ENCODE data around the gene ELAVL1. TPM values are rescaled to one million over a fixed set of nuclear protein-coding genes. Genes with fewer than 3 reads are reported as not detected.
"Not testable (repeated sequence)": the region's sequence is repeated elsewhere in the genome, so short reads cannot be mapped to it uniquely, and the experiment has no call there.

The ELAVL1 gene
- polyA plus RNA-seq, 3 donors = 75.1 to 92.8 (median 81.6) TPM

DNA sequence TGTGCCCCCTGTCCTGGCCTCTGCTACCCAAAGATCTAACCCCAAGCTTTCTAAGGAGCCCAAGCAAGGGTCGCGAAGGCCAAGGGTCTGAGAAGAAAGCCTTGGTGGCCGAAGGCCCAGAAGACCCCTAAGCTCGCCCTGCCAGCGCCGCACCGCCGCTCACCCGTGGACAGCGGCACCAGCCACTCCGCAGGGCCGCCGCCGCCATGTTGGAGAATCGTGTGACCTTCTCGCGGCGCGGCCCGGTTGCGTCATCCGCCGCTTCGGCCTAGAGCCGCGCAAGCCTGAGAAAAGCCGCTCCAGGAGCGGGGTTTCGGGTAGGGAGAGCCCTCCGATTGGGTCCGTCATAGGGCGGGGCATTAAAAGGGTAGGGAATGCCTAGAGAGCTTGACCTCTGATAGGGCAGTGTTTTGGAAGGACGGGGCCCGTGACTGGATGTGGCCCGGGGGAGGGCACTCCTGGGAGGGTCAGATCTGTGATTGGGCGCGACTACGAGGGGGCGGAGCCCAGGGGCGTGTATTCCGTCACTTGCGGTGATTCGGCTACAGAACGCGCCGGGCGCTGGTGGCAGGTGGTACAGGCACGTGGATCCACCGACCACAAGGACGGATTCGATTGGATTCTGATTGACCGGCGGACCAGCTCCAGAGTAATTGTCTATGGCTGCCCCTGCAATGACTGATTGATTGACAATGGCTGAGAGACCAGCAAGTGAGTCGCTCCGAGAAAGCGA lies 61.8 kb downstream of the ELAVL1 start, which contains the start of gene TIMM44:
TIMM44 (minus strand) TSS at position 223 of the 733 bp plus-strand sequence; CDS start at position 208, 15 bp downstream.
- DNase-seq (ENCODE audit: low read depth in 3 of 3, low spot score in 2 of 3) = peak; percentile 96 to 98 (median 97)

DNA sequence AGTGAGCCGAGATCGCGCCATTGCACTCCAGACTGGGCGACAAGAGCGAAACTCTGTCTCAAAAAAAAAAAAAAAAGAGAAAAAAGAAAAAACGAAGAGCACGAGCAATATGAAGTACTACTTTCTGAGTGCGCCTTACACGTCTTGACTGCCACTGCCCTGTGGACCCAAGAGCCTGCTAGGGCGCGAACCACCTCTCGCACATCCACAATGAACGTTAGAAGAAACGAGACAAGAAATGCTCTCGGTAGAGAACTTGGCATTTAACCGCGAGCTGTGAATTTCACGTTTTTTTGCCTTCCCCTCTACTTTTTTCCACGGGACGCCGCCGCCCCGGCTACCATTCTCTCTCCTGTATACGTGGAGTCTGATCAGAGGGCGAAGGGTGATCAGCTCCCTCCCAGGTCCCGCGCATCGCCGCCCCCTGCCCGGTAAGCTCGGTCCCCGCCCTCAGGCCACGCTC lies 62.4 kb downstream of the ELAVL1 start:
- no peak for DNase-seq (ENCODE audit: low read depth in 3 of 3, low spot score in 2 of 3)

DNA sequence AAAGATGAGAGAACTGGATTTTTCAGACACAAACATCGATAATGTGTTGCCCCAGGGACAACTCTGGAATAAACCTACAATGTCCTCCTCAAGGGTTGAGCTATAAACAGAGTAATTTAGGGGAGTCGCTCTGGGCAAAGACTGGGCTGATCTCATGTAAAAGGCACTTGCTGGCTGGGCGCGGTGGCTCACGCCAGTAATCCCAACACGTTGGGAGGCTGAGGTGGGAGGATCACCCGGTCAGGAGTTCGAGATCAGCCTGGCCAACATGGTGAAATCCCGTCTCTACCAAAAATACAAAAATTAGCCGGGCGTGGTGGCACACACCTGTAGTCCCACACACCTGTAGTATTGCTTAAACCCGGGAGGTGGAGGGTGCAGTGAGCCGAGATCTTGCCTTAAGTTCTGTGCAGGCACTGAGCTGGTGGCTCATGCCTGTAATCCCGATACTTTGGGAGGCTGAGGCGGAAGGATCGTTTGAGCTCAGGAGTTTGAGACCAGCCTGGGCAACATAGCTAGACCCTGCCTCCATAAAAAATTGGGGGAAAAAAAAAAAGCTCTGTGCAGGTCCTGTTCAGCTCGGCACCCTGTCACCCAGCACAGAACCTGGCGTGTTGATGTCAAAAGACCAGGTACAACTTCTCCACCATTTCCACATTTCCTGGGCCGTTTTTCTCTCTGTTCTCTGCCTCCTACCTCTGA lies 63.4 kb downstream of the ELAVL1 start:
- DNase-seq (ENCODE audit: low read depth in 3 of 3, low spot score in 2 of 3) = no peak

DNA sequence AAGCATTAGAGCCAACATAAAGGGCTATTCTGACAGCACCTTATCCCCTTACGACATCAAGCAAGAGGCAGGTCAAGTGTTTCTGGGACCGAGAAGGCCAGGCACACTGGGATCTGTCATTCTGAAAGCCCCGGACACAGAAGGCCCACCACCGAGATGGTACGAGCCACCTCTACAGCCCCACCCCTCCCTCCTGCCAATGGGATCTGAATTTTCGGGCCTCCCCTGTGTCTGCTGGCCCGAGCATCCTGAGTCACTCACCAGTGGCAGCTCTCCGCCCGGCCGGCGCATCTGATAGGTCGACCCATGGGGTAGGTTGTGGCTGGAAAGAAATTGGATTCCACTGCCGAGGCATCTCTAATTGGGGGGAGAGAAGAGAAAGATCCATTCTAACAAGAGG lies 64.6 kb downstream of the ELAVL1 start:
- no peak for DNase-seq (ENCODE audit: low read depth in 3 of 3, low spot score in 2 of 3)

DNA sequence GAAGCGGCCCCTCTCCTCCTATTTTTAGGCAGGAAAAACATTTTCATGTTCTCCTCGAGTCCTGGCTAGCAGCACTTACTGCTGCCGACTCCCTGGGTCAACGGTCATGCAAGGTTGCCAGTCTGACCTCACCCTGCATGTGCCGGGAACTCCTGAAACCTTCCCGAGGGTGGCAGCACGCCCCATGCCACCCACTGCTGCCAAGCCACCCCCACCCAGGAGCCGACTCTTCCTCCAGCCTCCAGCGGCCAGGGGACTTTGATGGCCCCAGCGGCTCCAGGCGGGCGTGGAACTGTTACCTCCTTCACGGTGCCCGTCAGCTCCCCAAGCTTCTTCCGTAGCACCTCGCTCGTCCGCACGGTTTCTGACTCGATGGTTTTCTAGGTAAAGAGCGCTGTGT lies 70.7 kb downstream of the ELAVL1 start:
- DNase-seq (ENCODE audit: low read depth in 3 of 3, low spot score in 2 of 3) = no peak

DNA sequence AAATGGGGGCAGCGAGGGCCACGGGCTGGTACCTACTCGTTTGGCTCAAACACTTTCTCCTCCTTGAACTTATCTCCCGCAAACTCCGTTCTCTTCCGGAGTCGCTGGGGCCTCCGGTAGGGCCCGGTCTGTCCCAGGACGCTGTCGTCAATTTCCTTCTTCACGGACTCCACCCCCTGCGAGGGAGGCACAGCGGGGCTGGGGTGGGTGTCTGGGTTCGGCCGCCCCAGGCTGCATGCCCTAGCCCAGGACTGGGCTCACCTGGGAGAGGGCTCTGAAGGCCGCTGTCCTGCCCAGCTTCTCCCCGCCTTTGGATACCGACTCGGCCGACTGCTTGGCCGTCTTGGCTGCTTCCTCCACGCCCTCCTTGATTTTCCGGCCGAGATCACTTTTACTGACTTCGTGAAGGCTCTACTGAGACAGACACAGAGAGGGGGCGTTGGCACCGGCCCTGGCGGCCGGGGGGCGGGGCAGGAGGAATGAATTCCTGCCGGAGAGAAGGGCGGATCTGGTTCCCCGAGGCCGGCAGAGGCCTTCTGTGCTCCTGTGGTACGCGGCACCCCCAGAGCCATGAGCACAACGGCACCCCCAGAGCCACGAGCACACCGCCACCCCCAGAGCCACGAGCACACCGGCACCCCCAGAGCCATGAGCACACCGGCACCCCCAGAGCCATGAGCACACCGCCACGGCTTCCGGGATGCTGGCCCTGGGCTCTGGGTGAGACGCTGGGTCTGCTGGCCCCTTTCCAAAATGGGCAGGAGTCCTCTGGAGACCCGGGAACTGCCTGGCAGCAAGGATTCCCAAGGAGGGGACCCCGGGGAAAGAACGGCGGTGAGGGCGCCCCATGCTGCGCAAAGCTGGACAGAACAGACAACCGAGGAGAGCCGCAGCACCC lies 71.4 kb downstream of the ELAVL1 start:
- DNase-seq (ENCODE audit: low read depth in 3 of 3, low spot score in 2 of 3) = no peak

DNA sequence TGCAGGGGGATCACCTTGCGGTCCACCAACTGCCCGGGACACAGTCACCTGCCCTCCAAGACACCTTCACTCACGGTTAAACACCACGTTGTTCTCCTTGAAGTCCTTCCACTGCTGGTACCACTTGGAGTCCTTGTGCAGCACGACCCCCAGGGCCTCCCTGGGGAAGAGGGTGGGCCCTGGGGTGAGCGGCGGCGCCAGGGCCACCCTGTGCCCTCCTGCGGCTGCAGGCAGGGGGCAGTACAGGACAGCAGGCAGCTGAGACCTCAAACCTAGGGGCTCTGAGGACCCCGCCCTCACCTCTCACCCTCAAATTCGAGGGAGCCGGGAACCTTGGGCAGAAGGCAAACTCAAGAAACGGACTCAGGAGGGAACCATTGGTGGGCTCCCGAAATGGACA lies 72.0 kb downstream of the ELAVL1 start:
- DNase-seq (ENCODE audit: low read depth in 3 of 3, low spot score in 2 of 3) = no peak

DNA sequence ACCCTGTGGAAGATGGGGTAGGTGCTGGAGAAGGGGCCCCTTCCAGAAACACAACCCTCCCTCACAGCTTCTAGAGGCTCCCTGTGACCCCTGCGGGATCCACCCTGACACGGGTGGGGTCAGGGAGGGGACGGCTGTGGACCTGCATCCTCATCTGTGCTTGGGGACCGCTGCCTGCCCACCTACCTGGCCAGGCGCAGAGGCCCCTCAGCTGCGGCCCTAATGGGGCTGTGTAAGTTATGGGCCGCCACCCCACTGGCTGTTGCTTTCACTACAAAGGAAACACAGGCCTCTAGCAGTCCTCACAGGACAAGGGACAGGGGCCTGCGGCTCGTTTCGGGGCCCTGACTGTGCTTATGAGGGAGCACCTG lies 72.5 kb downstream of the ELAVL1 start:
- no peak for DNase-seq (ENCODE audit: low read depth in 3 of 3, low spot score in 2 of 3)

DNA sequence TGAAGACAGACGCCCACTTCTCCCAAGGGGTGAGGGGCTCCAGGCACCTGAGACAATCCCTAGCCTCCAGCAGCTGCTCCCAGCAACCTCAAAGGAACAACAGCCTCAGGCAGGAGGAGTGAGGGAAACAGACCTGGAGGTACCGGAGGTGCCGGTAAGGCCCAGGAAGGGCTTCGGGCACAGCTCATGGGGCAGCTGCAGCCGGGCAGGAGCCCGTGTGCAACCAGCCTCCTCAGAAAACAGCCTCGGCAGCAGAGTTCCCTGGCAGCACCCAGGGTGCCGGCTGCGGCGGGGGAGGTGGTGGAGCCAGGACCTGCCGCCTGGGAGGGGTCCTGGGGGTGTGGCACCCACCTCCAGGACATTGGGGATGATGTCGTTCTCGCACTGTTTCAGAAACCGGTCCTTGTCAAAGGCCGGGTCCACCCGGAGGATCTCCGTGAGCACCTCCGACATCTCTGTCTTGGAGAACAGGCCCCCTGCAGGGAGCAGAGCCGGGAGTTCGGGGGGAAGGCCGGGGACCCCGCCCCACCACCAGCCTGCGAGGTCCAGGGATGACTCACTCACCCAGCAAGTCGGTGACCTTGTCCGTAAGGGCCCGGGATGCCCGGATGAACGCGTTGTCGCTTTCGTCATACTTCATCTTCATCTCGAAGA lies 73.0 kb downstream of the ELAVL1 start:
- DNase-seq (ENCODE audit: low read depth in 3 of 3, low spot score in 2 of 3) = no peak

DNA sequence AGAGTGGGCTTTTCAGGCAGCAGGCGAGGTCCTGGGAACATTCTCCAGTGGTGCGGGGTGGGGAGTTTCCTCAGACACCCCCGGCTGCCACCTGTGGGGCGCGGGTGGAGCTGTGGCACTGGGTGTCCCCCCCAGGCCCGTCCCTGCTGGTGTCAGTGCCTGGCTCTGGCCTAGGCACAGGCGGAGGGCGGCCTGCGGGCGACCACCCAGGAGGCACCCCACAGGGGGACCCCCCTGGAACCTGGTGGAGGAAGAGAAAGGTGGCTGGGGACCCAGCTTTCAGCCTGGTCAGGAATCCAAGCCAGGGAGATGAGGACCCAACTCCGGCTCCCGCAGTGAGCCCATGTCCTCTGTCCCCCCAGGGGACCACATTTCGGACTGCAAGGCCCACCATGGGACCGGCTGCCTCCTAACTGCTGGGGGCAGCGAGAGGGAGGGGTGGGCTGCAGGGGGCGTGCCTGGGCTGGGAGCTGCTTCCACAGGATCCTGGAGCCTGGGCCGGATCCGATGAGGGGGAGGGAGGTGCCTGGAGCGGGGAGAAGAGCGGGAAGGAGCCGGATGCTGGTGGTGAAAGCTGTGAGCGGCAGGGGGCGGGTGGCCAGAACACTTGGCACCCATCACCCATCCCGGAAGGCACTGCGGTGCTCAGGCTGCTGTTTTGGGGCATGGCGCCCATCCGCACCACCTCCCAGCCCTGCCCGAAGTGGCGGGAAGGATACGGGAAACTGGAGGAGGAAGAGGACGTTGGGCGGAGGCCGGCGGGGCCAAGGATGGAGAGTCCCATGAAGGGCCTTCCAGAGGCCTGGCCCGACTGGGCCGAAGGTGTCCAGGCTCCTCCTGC lies 74.0 kb downstream of the ELAVL1 start:
- no peak for DNase-seq (ENCODE audit: low read depth in 3 of 3, low spot score in 2 of 3)

DNA sequence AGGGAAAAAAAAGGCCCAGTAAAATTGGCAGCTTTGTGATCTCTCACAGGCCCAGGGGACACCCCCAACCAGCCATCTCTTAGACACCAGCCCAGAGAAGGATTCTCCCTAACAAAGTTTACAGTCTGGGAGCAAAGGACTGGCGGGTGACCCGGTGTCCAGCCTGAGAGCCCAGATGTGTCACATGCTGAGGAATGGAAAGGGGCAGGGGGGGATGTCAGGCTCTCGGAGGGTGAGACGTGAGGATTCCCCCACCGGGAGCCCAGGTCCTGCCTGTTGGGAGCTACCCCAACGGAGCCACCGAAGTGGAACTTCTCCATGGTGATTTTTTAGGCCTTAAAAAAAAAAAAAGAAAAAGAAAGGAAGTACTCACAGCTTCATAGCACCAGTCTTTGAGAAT lies 74.7 kb downstream of the ELAVL1 start:
- DNase-seq (ENCODE audit: low read depth in 3 of 3, low spot score in 2 of 3) = no peak

DNA sequence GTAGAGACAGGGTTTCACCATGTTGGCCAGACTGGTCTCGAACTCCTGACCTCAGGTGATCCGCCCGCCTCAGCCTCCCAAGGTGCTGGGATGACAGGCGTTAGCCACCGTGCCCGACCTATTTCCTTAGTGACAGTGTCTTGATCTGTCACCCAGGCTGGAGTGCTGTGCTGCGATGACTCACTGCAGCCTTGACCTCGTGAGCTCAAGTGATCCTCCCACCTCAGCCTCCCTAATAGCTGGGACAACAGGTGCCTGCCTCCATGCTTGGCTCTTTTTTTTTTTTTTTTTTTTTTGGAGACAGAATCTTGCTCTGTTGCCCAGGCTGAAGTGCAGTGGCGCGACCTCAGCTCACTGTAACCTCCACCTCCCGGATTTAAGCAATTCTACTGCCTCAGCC lies 75.4 kb downstream of the ELAVL1 start:
- DNase-seq (ENCODE audit: low read depth in 3 of 3, low spot score in 2 of 3) = not testable (repeated sequence)

DNA sequence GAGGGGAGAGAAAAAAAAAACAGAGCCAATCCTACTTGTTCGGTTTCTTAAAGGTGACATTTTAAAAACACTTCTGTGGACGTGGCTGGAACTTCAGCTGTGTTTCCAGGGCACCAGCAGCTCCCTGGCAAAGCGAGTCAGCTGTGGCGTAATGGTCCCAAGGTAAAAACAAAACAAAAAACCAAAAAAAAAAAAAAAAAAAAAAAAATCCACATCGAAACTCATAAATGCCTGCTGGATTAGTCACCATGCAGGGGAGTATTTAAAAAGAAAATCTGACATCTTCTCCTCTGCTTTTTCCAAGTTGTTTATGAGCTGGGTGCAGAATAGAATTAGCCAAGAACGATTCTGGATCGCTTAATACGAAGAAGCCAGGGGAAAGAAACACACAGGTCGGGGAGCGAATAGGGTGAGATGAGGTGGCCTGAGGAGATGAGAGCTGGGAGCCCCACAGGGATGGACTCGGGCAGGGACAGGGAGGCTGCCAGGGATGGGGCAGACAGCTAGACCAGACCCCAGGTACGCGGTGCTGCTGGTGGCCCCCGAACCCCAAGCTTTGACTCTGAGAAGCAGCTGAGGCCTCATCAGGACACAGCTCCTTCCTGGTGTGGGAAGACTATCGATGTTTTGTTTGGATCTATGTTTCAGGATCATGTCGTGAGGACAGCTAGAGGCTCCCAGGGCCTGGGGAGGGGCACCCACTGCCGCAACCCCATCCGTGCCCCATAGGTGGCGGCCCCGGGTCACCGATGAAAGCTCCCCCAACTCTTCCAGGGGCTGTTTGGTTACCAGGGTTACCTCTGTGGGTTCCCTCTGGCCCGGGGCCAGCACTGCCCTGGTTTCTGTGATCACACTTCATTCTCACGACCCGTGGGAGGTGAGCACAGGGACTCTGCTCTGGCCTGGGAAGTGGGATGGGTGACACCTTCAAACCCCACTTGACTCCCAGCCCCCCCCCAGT lies 76.4 kb downstream of the ELAVL1 start:
- no peak for DNase-seq (ENCODE audit: low read depth in 3 of 3, low spot score in 2 of 3)

DNA sequence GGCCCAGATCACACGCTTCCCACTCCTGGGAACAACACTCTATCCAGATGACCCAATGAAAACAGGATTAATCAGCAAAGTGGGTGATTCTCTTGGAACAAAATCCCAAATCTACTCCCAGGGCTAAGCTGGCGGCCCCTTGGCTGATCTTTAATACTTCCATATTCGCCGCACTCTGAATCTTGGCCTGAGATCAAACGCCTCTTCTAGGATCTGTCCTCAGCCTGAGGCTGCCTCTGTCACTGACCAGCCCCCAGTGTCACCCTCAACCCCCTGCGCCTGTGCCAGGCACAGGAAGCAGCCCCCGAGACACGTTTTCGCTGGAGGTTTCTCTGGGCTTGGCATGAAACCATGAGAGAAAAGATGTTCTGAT lies 77.1 kb downstream of the ELAVL1 start:
- no peak for DNase-seq (ENCODE audit: low read depth in 3 of 3, low spot score in 2 of 3)

DNA sequence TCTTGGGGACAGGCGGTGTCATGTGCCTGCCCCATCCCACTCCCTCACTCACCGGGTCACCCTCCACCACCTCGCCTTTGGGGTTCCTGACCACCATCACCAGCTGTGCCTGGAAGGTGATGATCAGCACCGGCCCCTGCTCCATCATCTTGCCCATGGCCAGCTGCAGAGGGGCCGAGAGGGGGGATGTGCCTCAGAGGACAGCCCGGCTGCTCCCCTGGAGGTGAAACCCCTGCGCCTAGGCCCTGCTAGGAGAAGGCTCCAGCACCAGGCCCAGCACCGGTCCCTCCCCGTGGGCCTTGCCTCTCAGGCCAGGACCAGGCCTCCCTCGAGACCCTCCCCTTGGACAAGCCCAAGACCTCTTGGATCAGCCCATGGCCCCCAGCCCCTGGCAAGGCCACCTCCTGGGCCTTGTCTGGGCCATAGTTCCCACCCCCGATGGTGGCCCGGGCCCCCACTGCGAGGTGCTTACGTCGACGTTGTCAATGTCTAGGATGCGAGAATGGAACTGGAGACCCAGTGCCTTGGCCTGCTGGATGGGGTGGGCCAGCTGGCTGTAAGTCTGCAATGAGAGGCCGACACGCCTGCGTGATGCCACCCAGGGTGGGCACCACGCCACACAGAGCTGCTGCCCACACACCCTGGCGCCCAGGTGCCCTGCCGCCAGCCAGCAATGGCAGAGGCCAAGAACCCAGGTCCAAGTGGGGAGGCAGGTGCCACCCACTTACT lies 77.7 kb downstream of the ELAVL1 start:
- DNase-seq (ENCODE audit: low read depth in 3 of 3, low spot score in 2 of 3) = no peak

DNA sequence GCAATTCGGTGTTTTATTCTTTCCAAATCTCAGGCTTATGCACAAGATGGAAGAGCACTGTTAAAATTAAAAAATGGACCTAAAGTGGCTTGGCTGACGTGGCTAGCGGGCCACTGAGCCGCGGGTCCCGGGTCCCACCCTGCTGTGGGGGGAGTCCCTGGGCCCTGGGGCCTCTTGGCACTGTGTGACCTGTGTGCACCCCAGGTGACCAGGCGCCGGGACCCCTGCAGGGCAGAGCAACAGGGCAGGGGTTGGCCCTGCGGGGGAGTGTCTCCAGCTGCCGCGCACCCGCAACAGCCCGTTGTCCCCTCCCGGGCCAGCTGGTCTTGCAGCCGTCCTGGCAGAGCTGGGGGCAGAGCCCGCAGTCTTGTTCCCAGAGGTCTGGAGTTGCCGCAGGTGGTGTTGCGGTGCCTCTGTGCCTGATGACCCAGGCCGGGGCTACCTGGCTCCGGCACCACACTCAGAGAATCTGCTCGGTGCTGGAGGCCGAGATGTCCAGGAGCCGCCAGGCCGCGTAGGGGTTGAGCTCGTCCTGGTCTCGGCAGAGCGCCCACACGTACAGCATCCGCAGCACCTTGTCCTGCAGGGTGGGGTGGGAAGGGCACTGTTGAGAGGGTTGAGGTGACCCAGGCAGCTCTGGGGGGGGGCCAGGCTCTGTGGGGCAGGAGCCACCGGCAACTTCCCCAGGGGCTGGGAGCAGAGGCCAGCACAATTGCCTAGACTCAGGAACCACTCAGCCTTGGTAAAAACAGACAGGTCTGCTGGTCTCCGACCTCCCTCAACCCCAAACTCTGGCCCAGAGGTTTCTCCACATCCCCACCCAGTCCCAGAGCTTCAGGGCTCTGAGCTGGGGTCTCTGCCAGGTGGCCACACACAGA lies 78.5 kb downstream of the ELAVL1 start:
- DNase-seq (ENCODE audit: low read depth in 3 of 3, low spot score in 2 of 3) = no peak

Measured in right renal cortex interstitium (tissue), 3 donors.